PC-3 (cell line): ENCODE measurements around the gene PRSS36. TPM values are rescaled to one million over a fixed set of nuclear protein-coding genes. Genes with fewer than 3 reads are reported as not detected.
"Not testable (repeated sequence)": the region's sequence is repeated elsewhere in the genome, so short reads cannot be mapped to it uniquely, and the experiment has no call there.

Source experiments
- ATAC-seq: fragments of 200-7000 bp; cut with Tn5 transposase; 2 replicates; pipeline ENCODE4 v1.9.1; 2020; ENCODE audit warnings: mild to moderate bottlenecking, moderate library complexity
- BruUV-seq: library from RNA; stranded (reverse); fragments of 400-500 nt; replicated peaks from 2 replicates; lab custom pipeline; 2021; lab: Mats Ljungman, UMichigan
- CTCF ChIA-PET: fragments of 300-600 bp; sonication (Branson Sonifier 250); formaldehyde crosslinking; loops from one replicate; lab custom pipeline; 2022; ENCODE audit warnings: antibody characterized with exemption; lab: Charles Lee
- POLR2A ChIA-PET: fragments of 300-600 bp; sonication (Branson Sonifier 250); formaldehyde crosslinking; loops from one replicate; lab custom pipeline; 2022; ENCODE audit warnings: antibody characterized with exemption; ENCODE audit not compliant: unreplicated experiment; lab: Charles Lee
- DNase-seq: peaks from one replicate; pipeline ENCODE4 v3.0.0-alpha.2; 2015
- H2AFZ ChIP-seq: fragments of 300-600 bp; sonication (generic); 2 replicates; pipeline ENCODE4 v1.6.0; 2016; ENCODE audit warnings: antibody characterized with exemption, low read length
- H3F3A ChIP-seq: fragments of 300-600 bp; sonication (generic); one replicate; pipeline ENCODE4 v1.6.0; 2017; ENCODE audit warnings: antibody characterized with exemption, low read length, control low read depth, mild to moderate bottlenecking; ENCODE audit not compliant: unreplicated experiment
- H3K27ac ChIP-seq: fragments of 300-600 bp; sonication (generic); 2 replicates; pipeline ENCODE4 v1.5.1; 2016; ENCODE audit warnings: mild to moderate bottlenecking, low read length
- H3K27me3 ChIP-seq: fragments of 300-600 bp; sonication (generic); 2 replicates; pipeline ENCODE4 v1.6.1; 2016; ENCODE audit warnings: low read length, mixed read lengths
- H3K36me3 ChIP-seq: fragments of 300-600 bp; sonication (generic); 2 replicates; pipeline ENCODE4 v1.6.1; 2016; ENCODE audit warnings: low read depth, mixed run types, low read length, mixed read lengths
- H3K4me1 ChIP-seq: fragments of 300-600 bp; sonication (generic); 2 replicates; pipeline ENCODE4 v1.5.1; 2016; ENCODE audit warnings: low read length; ENCODE audit not compliant: insufficient read depth
- H3K4me2 ChIP-seq: fragments of 300-600 bp; sonication (generic); 2 replicates; pipeline ENCODE4 v1.6.0; 2016; ENCODE audit warnings: low read length
- H3K4me3 ChIP-seq: fragments of 300-600 bp; sonication (generic); 2 replicates; pipeline ENCODE4 v1.5.1; 2016; ENCODE audit warnings: mild to moderate bottlenecking, low read length, mixed read lengths
- H3K79me2 ChIP-seq: fragments of 300-600 bp; sonication (generic); 2 replicates; pipeline ENCODE4 v1.6.1; 2017; ENCODE audit warnings: low read length, mixed read lengths
- H3K9ac ChIP-seq: fragments of 300-600 bp; sonication (generic); 2 replicates; pipeline ENCODE4 v1.6.0; 2016; ENCODE audit warnings: mild to moderate bottlenecking, low read length
- H3K9me2 ChIP-seq: fragments of 300-600 bp; sonication (generic); replicated peaks from 2 replicates; pipeline ENCODE4 v1.6.1; 2016; ENCODE audit warnings: mixed run types, low read length, mixed read lengths
- H3K9me3 ChIP-seq: fragments of 300-600 bp; sonication (generic); 2 replicates; pipeline ENCODE4 v1.6.1; 2016; ENCODE audit warnings: low read length, mixed read lengths
- H4K20me1 ChIP-seq: fragments of 300-600 bp; sonication (generic); 2 replicates; pipeline ENCODE4 v1.6.1; 2016; ENCODE audit warnings: low read length, mixed read lengths
- EZH2 ChIP-seq: fragments of 300-600 bp; sonication (generic); IDR thresholded peaks from one replicate; pipeline ENCODE4 v1.6.1; 2017; ENCODE audit warnings: antibody characterized with exemption, mild to moderate bottlenecking, low read length; ENCODE audit not compliant: unreplicated experiment
- EZH2phosphoT487 ChIP-seq: fragments of 300-600 bp; sonication (generic); IDR thresholded peaks from 2 replicates; pipeline ENCODE4 v1.6.1; 2018; ENCODE audit warnings: mild to moderate bottlenecking, antibody characterized with exemption, low read length, borderline replicate concordance
- intact Hi-C: fragments of 100-400 bp; cut with micrococcal nuclease; formaldehyde crosslinking; loops from 2 replicates; pipeline ENCODE4 v1.9.0; 2023
- total RNA-seq: library from RNA; depleted of rRNA; stranded (reverse); fragments of >200 nt; gene quantifications from 2 replicates; pipeline ENCODE4 v1.2.3, GENCODE V29; 2014
- TF ChIP-seq, protein P1 (sequence below): fragments of 300-600 bp; sonication (generic); conservative IDR thresholded peaks from 2 replicates; pipeline ENCODE4 v1.5.1; 2017; ENCODE audit warnings: antibody characterized with exemption, low read depth, mild to moderate bottlenecking, low read length

PRSS36 gene
- total RNA-seq, 1 experiment from 2014 or later = 0.51 TPM

DNA sequence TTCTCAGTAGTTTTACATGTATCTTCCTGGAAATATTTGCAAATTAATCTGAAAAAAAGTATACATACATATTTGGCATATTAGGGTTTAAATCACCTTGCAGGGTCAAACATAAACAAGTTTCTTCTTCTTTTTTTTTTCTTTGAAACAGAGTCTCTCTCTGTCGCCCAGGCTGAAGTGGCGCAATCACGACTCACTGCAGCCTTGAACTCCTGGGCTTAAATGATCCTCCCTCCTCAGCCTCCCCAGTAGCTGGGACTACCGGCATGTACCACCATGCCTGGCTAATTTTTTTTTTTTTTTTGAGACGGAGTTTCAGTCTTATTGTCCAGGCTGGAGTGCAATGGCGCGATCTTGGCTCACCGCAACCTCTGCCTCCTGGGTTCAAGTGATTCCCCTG is 17.4 kb upstream of the PRSS36 start:
- BruUV-seq = no TSS peak
- Histone ChIP-seq H3K27me3 (no peaks in the 10 kb centered on the region), H3K27ac (no peak overlapping the region), H3F3A (no peaks in the 10 kb centered on the region), H3K79me2 (no peaks in the 10 kb centered on the region), H3K36me3 (no peaks in the 10 kb centered on the region), H3K9ac (no peak overlapping the region), H3K4me2 (no peak overlapping the region), H2AFZ (no peak overlapping the region), H3K9me2 (no peaks in the 10 kb centered on the region), H4K20me1 (no peaks in the 10 kb centered on the region), H3K4me3 (no peak overlapping the region), H3K9me3 (no peaks in the 10 kb centered on the region), H3K4me1 (no peaks in the 10 kb centered on the region; the same call in 1 of the 2 replicates)
- ATAC-seq (no peak), DNase-seq (no peak)
- ChIA-PET CTCF (no interaction called here), POLR2A (no interaction called here)
- intact Hi-C loops = no loop called here
- TF ChIP-seq EZH2phosphoT487 (no peak), EZH2 (no peak)
- TF ChIP-seq, protein P1, sequence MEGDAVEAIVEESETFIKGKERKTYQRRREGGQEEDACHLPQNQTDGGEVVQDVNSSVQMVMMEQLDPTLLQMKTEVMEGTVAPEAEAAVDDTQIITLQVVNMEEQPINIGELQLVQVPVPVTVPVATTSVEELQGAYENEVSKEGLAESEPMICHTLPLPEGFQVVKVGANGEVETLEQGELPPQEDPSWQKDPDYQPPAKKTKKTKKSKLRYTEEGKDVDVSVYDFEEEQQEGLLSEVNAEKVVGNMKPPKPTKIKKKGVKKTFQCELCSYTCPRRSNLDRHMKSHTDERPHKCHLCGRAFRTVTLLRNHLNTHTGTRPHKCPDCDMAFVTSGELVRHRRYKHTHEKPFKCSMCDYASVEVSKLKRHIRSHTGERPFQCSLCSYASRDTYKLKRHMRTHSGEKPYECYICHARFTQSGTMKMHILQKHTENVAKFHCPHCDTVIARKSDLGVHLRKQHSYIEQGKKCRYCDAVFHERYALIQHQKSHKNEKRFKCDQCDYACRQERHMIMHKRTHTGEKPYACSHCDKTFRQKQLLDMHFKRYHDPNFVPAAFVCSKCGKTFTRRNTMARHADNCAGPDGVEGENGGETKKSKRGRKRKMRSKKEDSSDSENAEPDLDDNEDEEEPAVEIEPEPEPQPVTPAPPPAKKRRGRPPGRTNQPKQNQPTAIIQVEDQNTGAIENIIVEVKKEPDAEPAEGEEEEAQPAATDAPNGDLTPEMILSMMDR = no peak

DNA sequence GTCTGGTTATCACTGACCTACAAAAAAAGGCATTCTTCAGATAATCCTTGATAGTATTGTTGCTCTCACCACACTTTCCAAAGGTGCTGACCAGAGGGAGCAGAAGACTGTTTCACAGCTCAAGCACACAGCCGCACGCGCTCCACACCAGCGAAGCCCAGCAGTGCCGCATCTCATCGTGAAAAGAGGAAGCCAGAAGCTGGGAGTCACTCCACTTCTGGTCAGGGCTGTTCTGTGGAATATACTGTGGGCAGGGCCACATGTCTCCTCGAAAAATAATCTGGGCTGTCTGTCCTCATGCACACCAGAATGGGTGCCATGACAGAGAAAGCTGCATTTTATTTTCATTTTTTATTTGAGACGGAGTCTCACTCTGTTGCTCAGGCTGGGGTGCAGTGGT is 7.3 kb upstream of the PRSS36 start:
- no peaks in the 10 kb centered on the region for H3K79me2 ChIP-seq
- H3K36me3 ChIP-seq = no peaks in the 10 kb centered on the region
- no TSS peak for BruUV-seq
- ATAC-seq (peak; percentile 45; the same call in 1 of the 2 replicates), DNase-seq (no peak)
- CTCF ChIA-PET = interaction anchor here (0.9 kb wide), 1 partner anchor 15 kb away, joined by 13 read pairs; no protein-coding TSS in a partner anchor
- H3K9ac ChIP-seq = no peak overlapping the region
- no peaks in the 10 kb centered on the region for H3F3A ChIP-seq
- POLR2A ChIA-PET = no interaction called here
- H3K4me2 ChIP-seq = peak overlapping the region; percentile 20
- no peaks in the 10 kb centered on the region for H3K9me2 ChIP-seq
- H3K9me3 ChIP-seq = no peaks in the 10 kb centered on the region
- H3K27me3 ChIP-seq = no peaks in the 10 kb centered on the region
- H4K20me1 ChIP-seq = no peaks in the 10 kb centered on the region
- no peak overlapping the region for H3K27ac ChIP-seq
- no peak for TF ChIP-seq EZH2
- TF ChIP-seq EZH2phosphoT487 = no peak
- TF ChIP-seq, protein P1 = no peak
- H3K4me1 ChIP-seq = no peaks in the 10 kb centered on the region
- H3K4me3 ChIP-seq = no peak overlapping the region
- H2AFZ ChIP-seq = peak overlapping the region; percentile 16
- intact Hi-C loops = no loop called here

DNA sequence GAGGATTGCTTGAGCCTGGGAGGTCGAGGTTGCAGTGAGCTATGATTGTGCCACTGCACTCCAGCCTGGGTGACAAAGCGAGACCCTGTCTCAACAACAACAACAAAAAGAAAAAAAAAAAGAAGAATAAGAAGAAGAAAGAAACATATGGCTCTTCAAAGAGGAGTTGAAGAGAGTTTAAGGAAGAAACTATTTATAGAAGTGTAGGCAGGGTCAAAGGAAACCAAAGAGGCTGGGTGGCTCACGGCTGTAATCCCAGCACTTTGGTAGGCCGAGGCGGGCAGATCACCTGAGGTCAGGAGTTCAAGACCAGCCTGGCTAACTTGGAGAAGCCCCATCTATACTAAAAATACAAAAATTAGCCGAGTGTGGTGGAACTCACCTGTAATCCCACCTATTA is 1.1 kb upstream of the PRSS36 start:
- H2AFZ ChIP-seq, H3K27me3 ChIP-seq, POLR2A ChIA-PET, H3K27ac ChIP-seq, CTCF ChIA-PET, H3K79me2 ChIP-seq, BruUV-seq, H3K9me2 ChIP-seq, H3K36me3 ChIP-seq, H3F3A ChIP-seq, intact Hi-C loops, DNase-seq, H3K4me1 ChIP-seq, ATAC-seq, H4K20me1 ChIP-seq, H3K4me3 ChIP-seq, H3K4me2 ChIP-seq, H3K9ac ChIP-seq, H3K9me3 ChIP-seq: not testable (repeated sequence)
